Coronary artery (tissue), 2 donors: ENCODE results near the gene ZNF639.

Experiments used
- DNase-seq: peaks from one replicate; pipeline ENCODE4 v3.0.0-alpha.2; 2017; ENCODE audit warnings: low spot score
- H3K27ac ChIP-seq, 2 donors: fragments of 200-600 bp; sonication (generic); one replicate each; pipeline ENCODE4 v1.5.1; 2016 to 2019
- H3K4me3 ChIP-seq: fragments of 200-600 bp; sonication (generic); 2 replicates; pipeline ENCODE4 v1.5.1; 2016; ENCODE audit warnings: mild to moderate bottlenecking, moderate library complexity
- TF ChIP-seq, protein P1 (sequence below): fragments of 200-600 bp; sonication (generic); IDR thresholded peaks from one replicate; pipeline ENCODE4 v1.5.1; 2019; ENCODE audit warnings: antibody characterized with exemption

Gene ZNF639

DNA sequence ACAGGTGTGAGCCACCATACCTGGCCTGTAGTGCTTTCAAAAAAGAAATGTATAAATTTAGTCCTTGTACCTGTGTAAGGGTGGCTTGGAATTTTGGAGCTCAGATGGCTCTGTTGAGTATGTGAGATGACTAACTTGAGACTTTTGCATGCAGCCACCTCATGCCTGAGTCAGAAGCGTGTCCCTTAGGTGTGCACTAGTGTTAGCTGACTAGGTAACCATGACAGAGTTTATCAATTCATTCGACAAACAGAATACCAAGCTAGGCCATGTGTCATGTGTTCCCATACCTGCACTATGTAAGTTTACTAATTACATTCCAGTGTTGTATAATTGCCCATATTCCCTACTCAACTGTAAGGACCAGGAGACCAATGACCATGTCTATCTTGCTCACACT lies 4.0 kb upstream of the ZNF639 start:
- TF ChIP-seq, protein P1, sequence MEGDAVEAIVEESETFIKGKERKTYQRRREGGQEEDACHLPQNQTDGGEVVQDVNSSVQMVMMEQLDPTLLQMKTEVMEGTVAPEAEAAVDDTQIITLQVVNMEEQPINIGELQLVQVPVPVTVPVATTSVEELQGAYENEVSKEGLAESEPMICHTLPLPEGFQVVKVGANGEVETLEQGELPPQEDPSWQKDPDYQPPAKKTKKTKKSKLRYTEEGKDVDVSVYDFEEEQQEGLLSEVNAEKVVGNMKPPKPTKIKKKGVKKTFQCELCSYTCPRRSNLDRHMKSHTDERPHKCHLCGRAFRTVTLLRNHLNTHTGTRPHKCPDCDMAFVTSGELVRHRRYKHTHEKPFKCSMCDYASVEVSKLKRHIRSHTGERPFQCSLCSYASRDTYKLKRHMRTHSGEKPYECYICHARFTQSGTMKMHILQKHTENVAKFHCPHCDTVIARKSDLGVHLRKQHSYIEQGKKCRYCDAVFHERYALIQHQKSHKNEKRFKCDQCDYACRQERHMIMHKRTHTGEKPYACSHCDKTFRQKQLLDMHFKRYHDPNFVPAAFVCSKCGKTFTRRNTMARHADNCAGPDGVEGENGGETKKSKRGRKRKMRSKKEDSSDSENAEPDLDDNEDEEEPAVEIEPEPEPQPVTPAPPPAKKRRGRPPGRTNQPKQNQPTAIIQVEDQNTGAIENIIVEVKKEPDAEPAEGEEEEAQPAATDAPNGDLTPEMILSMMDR, result no peak

DNA sequence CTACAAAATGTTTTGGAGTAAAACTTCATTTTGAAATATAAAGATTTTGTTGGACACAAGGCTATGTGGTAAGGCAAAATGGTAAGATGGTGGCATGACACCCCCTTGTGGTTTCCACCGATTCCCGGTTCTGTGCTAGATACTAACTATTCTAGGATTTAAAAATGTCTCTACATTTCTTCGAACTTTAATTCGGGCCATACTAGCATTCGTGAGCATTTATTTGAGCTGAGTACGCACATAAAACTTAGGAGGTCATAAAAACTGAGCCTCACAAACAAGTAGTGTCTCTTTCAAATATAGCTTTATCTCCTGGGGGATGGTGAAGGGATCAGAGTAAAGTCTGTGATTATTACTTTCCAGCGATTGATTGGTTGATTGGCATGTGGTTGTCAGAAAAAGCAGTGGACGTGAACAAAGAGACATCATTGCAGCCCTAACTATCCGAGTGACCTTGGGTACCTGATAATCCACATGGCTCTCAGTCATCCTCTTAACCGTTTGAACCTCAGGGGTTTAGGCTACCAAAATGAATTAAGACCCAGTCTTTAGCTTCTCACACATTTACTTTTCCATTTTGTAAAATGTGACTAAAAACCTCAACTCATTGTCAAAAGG lies 1.1 kb upstream of the ZNF639 start:
- TF ChIP-seq, protein P1, result no peak

More for the DNA sequence above, 4.0 kb upstream of the ZNF639 start:
- no peak for DNase-seq
- no peak overlapping the region for H3K27ac ChIP-seq
- no peak overlapping the region for H3K4me3 ChIP-seq

DNA sequence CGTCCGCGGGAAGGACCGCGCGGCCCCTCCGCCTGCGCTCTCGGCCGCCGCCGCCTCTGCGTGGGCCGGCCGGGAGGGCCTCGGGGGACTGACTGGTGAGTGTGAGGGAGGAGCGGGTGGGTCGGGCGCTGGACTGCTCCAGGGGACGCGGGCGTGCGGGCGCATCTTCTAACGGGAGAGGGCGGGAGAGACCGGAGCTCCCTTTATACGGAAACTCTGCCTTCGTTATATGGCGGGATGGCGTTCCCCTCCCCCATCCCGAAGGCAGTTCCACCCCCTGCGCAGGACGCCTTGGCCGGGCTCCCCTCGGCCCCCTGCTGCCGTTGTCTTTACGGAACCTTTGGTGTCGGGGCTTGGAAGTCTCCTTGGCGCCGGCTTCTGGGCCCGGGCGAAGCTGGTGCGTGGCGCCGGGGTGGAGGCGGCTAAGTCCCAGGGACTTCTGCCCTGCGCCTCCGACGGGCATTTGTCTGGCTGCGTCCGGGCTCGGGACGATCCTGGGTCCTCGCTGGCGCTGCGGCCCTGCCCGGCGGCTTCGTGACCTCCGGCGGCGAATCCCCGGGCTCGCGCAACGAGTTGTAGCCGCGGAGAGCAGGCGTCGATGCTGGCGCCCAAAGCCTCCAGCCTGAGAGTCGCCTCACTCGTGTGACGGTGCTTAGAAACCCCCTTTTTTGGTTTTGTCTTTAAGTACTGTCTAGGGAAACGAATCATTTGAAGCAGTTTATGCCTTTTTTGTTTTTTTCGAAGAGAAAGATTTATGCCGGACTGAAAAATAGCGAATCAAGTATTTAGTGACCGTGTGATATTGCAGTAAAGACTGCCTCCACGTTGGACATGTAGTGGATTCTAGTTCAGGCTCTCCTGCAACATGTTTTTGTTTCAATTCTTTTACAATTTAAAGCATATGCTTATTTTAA lies 623 bp downstream of the ZNF639 start:
- H3K4me3 ChIP-seq, result peak overlapping the region; percentile 99
- peak overlapping the region; percentile 97 to 100 for H3K27ac ChIP-seq
- TF ChIP-seq, protein P1, result no peak
- peak; percentile 83 for DNase-seq

More for the DNA sequence above, 1.1 kb upstream of the ZNF639 start:
- DNase-seq, result no peak
- H3K27ac ChIP-seq, result peak overlapping the region; percentile 97 to 100
- H3K4me3 ChIP-seq, result peak overlapping the region; percentile 99

DNA sequence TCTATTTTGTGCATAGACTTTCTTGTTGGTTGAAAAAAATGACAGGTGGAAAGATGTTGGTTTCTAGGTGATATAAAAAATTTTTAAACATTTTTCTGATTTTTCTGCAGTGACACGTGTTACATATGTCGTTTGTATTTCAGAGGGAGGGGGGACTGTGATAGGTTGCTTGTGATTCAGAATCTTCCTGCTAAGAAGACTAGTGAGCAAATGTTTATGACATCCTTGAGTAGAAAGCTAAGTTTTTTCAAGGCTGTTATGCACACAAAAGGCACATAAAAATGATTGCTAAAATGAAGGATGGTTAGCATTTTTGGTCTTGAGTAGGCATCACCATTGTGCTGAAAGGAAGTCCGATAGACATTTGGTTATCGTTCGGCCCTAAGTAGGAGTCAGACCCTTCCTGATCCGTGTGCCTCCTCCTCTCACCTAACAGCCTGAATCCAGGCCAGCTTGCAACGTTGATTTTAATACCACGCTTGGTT lies 1.5 kb downstream of the ZNF639 start:
- TF ChIP-seq, protein P1, result no peak
- DNase-seq, result no peak
- peak overlapping the region; percentile 99 for H3K4me3 ChIP-seq
- peak overlapping the region; percentile 97 to 100 for H3K27ac ChIP-seq

DNA sequence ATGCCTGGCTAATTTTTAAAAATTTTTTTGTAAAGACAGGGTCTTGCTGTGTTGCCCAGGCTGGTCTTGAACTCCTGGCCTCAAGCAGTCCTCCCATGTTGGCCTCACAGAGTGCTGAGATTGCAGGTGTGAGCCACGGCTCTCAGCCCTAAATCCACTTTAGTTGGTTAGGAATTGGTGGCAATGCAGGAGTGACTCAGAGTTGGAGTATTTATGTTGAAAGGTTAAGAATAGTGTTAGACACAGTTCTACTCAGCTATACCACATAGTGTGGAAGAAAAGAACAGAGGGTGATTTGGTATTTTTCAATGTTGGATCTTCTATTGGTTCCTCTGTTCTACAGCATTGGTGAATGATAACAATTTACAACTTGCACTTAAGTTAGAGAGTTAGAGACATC lies 7.6 kb downstream of the ZNF639 start:
- TF ChIP-seq, protein P1, result no peak
- Histone ChIP-seq H3K27ac (no peak overlapping the region), H3K4me3 (no peak overlapping the region)
- DNase-seq, result no peak

DNA sequence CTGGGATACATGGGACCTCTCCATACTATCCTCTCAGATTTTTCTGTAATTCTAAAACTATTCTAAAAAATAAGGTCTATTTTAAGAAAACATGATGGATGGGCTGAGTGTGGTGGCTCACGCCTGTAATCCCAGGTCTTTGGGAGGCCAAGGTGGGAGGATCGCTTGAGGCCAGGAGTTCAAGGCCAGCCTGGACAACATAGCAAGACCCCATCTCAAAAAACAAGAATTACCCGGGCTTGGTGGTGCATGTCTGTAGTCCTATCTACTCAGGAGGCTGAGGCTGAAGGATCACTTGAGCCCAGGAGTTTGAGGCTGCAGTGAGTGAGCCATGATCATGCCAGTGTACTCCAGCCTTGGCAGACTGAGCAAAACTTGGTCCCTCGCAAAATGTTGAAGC lies 9.4 kb downstream of the ZNF639 start:
- no peak for DNase-seq
- no peak overlapping the region for H3K27ac ChIP-seq
- TF ChIP-seq, protein P1, result no peak
- no peak overlapping the region for H3K4me3 ChIP-seq
